LNCaP clone FGC (cell line): Measurements from ENCODE around the gene KIF21A.

Experiments
- DNase-seq: peaks from one replicate; pipeline ENCODE4 v3.0.0-alpha.2; 2011; ENCODE audit warnings: low read depth
- H3K4me3 ChIP-seq: 2 replicates; pipeline ENCODE4 v1.5.1; 2011; ENCODE audit warnings: mild to moderate bottlenecking, low read depth, low read length, control low read depth
- CTCF ChIP-seq: IDR thresholded peaks from 2 replicates; pipeline ENCODE4 v1.5.1; 2012; ENCODE audit warnings: mild to moderate bottlenecking; ENCODE audit not compliant: control insufficient read depth, insufficient read depth; ENCODE audit errors: extremely low read depth

KIF21A gene

GRCh38 chr12:39354955-39355354, 88.0 kb downstream of the KIF21A start:
- no peak overlapping the region for H3K4me3 ChIP-seq
- no peak for DNase-seq
- TF ChIP-seq CTCF: no peak

GRCh38 chr12:39352471-39353017, 90.4 kb downstream of the KIF21A start:
- TF ChIP-seq CTCF: no peak
- no peak for DNase-seq
- H3K4me3 ChIP-seq: no peak overlapping the region

- DNase-seq: no peak
- no peak overlapping the region for H3K4me3 ChIP-seq
- no peak for TF ChIP-seq CTCF
Measured at GRCh38 chr12:39351153-39351552, 91.8 kb downstream of the KIF21A start.

- no peak overlapping the region for H3K4me3 ChIP-seq
- TF ChIP-seq CTCF: no peak
- DNase-seq: no peak
Measured at GRCh38 chr12:39348941-39349626, 93.8 kb downstream of the KIF21A start.

GRCh38 chr12:39348523-39348922, 94.4 kb downstream of the KIF21A start:
- no peak overlapping the region for H3K4me3 ChIP-seq
- TF ChIP-seq CTCF: no peak
- DNase-seq: no peak

- no peak for TF ChIP-seq CTCF
- no peak overlapping the region for H3K4me3 ChIP-seq
- DNase-seq: no peak
Measured at GRCh38 chr12:39344926-39345325, 98.0 kb downstream of the KIF21A start.

GRCh38 chr12:39343665-39344064, 99.3 kb downstream of the KIF21A start:
- TF ChIP-seq CTCF: no peak
- DNase-seq: no peak

More at GRCh38 chr12:39343665-39344064, 99.3 kb downstream of the KIF21A start:
- no peak overlapping the region for H3K4me3 ChIP-seq
